Esophagus squamous epithelium (tissue), 5 donors: ENCODE measurements around the gene SLAMF6. TPM values are rescaled to one million over a fixed set of nuclear protein-coding genes. Genes with fewer than 3 reads are reported as not detected.
"Not testable (repeated sequence)": the region's sequence is repeated elsewhere in the genome, so short reads cannot be mapped to it uniquely, and the experiment has no call there.

Experiments
- DNase-seq: peaks from one replicate; lab custom pipeline; 2025; lab: John Stamatoyannopoulos, UW
- H3K27ac ChIP-seq, 4 donors: fragments of 200-600 bp; sonication (generic); one replicate each; pipeline ENCODE4 v1.5.1; 2016 to 2019; ENCODE audit warnings: mild to moderate bottlenecking in 1 of 4
- H3K27me3 ChIP-seq, 4 donors: fragments of 200-600 bp; sonication (generic); 1 replicate in 3 of 4; 2 replicates in 1 of 4; pipeline versions ENCODE4 v1.5.1 to v1.6.0; 2017 to 2021; ENCODE audit warnings: antibody characterized with exemption in 1 of 4
- H3K36me3 ChIP-seq, 3 donors: fragments of 200-600 bp; sonication (generic); one replicate each; pipeline ENCODE4 v1.5.1; 2016 to 2019
- H3K4me1 ChIP-seq, 3 donors: fragments of 200-600 bp; sonication (generic); one replicate each; pipeline ENCODE4 v1.5.1; 2017 to 2019
- H3K4me3 ChIP-seq, 4 donors: fragments of 200-600 bp; sonication (generic); 1 replicate in 3 of 4; 2 replicates in 1 of 4; pipeline ENCODE4 v1.5.1; 2016 to 2019; ENCODE audit warnings: mild to moderate bottlenecking in 2 of 4, moderate library complexity in 1 of 4
- H3K9me3 ChIP-seq, 3 donors: fragments of 200-600 bp; sonication (generic); one replicate each; pipeline ENCODE4 v1.5.1; 2016 to 2019
- CTCF ChIP-seq, 6 experiments: fragments of 450-650 bp in 4 of 6; fragments of 200-600 bp in 2 of 6; sonication (generic) in 2 of 6; IDR thresholded peaks; one replicate each; pipeline ENCODE4 v1.5.1; 2016 to 2019; ENCODE audit warnings: antibody characterized with exemption in 6 of 6, mild to moderate bottlenecking in 4 of 6, moderate library complexity in 4 of 6
- POLR2A ChIP-seq, 4 donors: fragments of 450-650 bp; IDR thresholded peaks; one replicate each; pipeline ENCODE4 v1.6.1; 2017; ENCODE audit warnings: antibody characterized with exemption in 4 of 4, mild to moderate bottlenecking in 4 of 4, moderate library complexity in 3 of 4
- WGBS, 2 donors: methylation state at CpG; one replicate each; pipeline ENCODE4 v1.1.5; 2018; 5-methylcytosine and 5-hydroxymethylcytosine counted together
- intact Hi-C: fragments of 100-400 bp; cut with DNase I; formaldehyde crosslinking; loops from one replicate; pipeline ENCODE4 v1.15.0; 2022
- total RNA-seq, 4 donors: library from RNA; depleted of rRNA; stranded (reverse); fragments of >200 nt; gene quantifications; one replicate each; pipeline ENCODE4 v1.1.0, GENCODE V29; 2016
- donor health status: DM: yes; HTN: yes; CAD: no.

SLAMF6 gene
- total RNA-seq, 4 donors from 2014 or later, result 1.2 to 5.0 (median 1.5) TPM

GRCh38 chr1:160483505-160484185, 39.4 kb downstream of the SLAMF6 start:
- TF ChIP-seq CTCF (IDR thresholded peaks at IDR 0.05) (no peak), POLR2A (IDR thresholded peaks at IDR 0.05) (no peak)
- Histone ChIP-seq H3K27ac (no peak overlapping the region), H3K4me3 (no peak overlapping the region), H3K9me3 (no peaks in the 10 kb centered on the region), H3K27me3 (no peaks in the 10 kb centered on the region), H3K4me1 (no peaks in the 10 kb centered on the region), H3K36me3 (no peaks in the 10 kb centered on the region)
- intact Hi-C loops, result no loop called here
- DNase-seq, result no peak
- whole genome bisulfite sequencing, 2 donors, result 81% methylated on average over 2 of the region's 2 CpGs

GRCh38 chr1:160481979-160482596, 41.0 kb downstream of the SLAMF6 start:
- WGBS, 2 donors, result 25 to 60% methylated on average over 1 of the region's 1 CpG
- intact Hi-C loops, result no loop called here
- H3K4me1 ChIP-seq, result no peaks in the 10 kb centered on the region
- H3K9me3 ChIP-seq, result no peaks in the 10 kb centered on the region
- no peak for DNase-seq
- H3K36me3 ChIP-seq, result no peaks in the 10 kb centered on the region
- H3K27me3 ChIP-seq, result no peaks in the 10 kb centered on the region
- H3K27ac ChIP-seq, result no peak overlapping the region
- TF ChIP-seq CTCF (IDR thresholded peaks at IDR 0.05) (no peak), POLR2A (IDR thresholded peaks at IDR 0.05) (no peak)
- no peak overlapping the region for H3K4me3 ChIP-seq

DNA sequence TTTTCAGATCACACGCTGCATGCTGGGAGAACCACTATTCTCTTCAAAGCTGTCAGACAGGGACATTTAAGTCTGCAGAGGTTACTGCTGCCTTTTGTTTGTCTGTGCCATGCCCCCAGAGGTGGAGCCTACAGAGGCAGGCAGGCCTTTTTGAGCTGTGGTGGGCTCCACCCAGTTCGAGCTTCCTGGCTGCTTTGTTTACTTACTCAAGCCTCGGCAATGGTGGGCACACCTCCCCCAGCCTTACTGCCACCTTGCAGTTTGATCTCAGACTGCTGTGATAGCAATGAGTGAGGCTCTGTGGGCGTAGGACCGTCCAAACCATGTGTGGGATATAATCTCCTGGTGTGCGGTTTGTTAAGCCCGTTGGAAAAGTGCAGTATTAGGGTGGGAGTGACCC, 42.3 kb downstream of the SLAMF6 start:
- H3K27ac ChIP-seq, H3K4me3 ChIP-seq, DNase-seq, intact Hi-C loops, H3K27me3 ChIP-seq, H3K36me3 ChIP-seq, H3K4me1 ChIP-seq, H3K9me3 ChIP-seq: not testable (repeated sequence)
- WGBS, 2 donors, result 69% methylated on average over 4 of the region's 7 CpGs; no CpG with 5 or more reads in 1 of the 2 donors

DNA sequence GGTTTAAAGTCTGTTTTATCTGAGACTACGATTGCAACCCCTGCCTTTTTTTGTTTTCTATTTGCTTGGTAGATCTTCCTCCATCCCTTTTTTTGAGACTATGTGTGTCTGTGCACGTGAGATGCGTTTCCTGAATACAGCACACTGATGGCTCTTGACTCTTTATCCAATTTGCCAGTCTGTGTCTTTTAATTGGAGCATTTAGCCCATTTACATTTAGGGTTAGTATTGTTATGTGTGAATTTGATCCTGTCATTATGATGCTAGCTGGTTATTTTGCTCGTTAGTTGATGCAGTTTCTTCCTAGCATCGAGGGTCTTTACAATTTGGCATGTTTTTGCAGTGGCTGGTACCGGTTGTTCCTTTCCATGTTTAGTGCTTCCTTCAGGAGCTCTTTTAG, 44.0 kb downstream of the SLAMF6 start:
- H3K4me1 ChIP-seq, intact Hi-C loops, H3K9me3 ChIP-seq, H3K27ac ChIP-seq, H3K36me3 ChIP-seq, H3K4me3 ChIP-seq, H3K27me3 ChIP-seq, DNase-seq: not testable (repeated sequence)
- WGBS, 2 donors, result 72 to 75% methylated on average over 6 of the region's 6 CpGs

GRCh38 chr1:160474392-160475242, 48.4 kb downstream of the SLAMF6 start:
- H3K9me3 ChIP-seq, result no peaks in the 10 kb centered on the region
- TF ChIP-seq CTCF (IDR thresholded peaks at IDR 0.05) (no peak), POLR2A (IDR thresholded peaks at IDR 0.05) (no peak)
- H3K4me1 ChIP-seq, result no peaks in the 10 kb centered on the region
- no peaks in the 10 kb centered on the region for H3K36me3 ChIP-seq
- no peaks in the 10 kb centered on the region for H3K27me3 ChIP-seq
- no peak for DNase-seq
- H3K27ac ChIP-seq, result no peak overlapping the region
- intact Hi-C loops, result no loop called here
- no peak overlapping the region for H3K4me3 ChIP-seq
- 56 to 72% methylated on average over 1 of the region's 1 CpG for WGBS, 2 donors

DNA sequence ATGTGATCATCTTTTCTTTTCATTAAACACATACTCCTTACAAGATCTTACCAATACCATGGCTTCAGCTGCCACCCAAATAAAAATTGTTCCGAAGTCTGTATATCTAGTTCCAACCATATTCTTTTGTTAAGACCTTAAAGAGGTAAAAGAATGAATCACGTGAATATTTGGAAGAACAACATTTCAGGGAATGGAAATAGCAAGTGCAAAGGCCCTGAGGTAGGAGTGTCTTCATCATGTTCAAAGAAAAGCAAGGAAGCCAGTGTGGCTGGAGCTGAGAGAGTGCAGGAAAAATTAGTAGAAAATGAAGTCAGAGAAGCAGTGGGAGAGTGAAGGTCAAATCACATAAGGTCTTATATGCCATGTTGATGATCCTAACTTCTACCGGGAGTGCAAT, 50.9 kb downstream of the SLAMF6 start:
- TF ChIP-seq POLR2A (IDR thresholded peaks at IDR 0.05) (no peak), CTCF (IDR thresholded peaks at IDR 0.05) (no peak)
- no peaks in the 10 kb centered on the region for H3K9me3 ChIP-seq
- WGBS, 2 donors, result 80 to 88% methylated on average over 3 of the region's 3 CpGs
- H3K36me3 ChIP-seq, result no peaks in the 10 kb centered on the region
- no peak overlapping the region for H3K4me3 ChIP-seq
- no peaks in the 10 kb centered on the region for H3K27me3 ChIP-seq
- no peaks in the 10 kb centered on the region for H3K4me1 ChIP-seq
- intact Hi-C loops, result no loop called here
- no peak for DNase-seq
- no peak overlapping the region for H3K27ac ChIP-seq
